SHP77 treated with DMSO at 0.1 percent for 48 hours (cell line): Measurements from ENCODE around the gene FOXP4.
A peak's percentile ranks its signal among the peaks of the same experiment; 100 is the strongest.
"Not testable (repeated sequence)": the region's sequence is repeated elsewhere in the genome, so short reads cannot be mapped to it uniquely, and the experiment has no call there.

Experiments
- DNase-seq: peaks from one replicate; lab custom pipeline; 2025; lab: John Stamatoyannopoulos, UW

Gene FOXP4

GRCh38 chr6:41599015-41599851, 53.1 kb downstream of the FOXP4 start:
- DNase-seq = no peak

- no peak for DNase-seq
These were observed 53.8 kb downstream of the FOXP4 start for GRCh38 chr6:41599852-41600445.

DNA sequence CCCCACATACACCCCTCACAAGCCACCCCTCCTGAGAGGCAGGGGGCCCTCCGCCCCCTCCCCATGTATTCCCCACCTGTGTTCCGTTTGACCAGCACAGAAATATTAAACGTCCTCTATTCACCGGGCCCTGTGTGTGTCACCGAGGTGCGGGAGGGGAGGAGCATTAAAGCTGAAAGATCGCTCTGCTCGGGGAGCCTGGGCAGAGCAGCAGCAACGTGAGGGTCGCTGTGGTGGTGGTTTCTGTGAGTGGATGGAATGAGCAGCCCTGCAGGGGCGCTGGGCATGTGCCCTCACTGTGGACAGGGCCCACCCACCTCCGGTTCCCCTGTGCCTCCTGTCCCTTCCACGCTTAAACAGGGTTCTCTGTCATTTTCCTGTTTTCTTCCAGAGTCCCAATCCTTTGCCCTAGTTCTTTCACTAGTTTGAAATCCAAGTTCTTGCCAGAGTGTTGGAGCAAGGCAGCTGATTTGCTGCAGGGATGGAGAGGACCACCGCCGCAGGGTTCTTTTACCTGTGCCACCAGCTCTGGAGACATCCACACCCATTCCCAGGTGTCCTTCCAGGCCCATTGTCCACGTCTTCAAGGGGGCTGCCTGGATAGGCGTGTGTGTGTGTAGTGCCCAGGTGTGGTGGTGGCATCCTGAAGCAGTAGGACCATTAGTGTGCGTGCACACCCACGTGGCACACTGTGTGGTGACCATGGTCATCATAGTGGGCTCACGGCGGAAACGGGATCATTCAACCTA, 54.5 kb downstream of the FOXP4 start:
- no peak for DNase-seq

GRCh38 chr6:41601248-41601549, 55.0 kb downstream of the FOXP4 start:
- no peak for DNase-seq

DNA sequence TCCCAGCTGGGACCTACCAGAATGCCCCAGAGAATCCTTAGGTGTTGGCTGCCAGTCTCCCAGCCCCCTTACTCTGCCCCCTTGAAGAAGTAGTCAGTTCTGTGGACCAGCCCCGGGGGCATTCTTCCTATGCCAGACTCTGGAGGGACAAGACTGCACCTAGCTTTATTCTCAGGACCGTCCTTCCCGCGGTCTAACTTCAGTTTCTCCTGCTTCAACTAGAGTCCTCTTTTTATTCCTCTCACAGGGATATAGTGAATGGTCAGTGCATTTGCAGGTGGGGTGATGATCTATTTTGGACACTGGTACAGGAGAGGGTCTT, 56.2 kb downstream of the FOXP4 start:
- no peak for DNase-seq

DNA sequence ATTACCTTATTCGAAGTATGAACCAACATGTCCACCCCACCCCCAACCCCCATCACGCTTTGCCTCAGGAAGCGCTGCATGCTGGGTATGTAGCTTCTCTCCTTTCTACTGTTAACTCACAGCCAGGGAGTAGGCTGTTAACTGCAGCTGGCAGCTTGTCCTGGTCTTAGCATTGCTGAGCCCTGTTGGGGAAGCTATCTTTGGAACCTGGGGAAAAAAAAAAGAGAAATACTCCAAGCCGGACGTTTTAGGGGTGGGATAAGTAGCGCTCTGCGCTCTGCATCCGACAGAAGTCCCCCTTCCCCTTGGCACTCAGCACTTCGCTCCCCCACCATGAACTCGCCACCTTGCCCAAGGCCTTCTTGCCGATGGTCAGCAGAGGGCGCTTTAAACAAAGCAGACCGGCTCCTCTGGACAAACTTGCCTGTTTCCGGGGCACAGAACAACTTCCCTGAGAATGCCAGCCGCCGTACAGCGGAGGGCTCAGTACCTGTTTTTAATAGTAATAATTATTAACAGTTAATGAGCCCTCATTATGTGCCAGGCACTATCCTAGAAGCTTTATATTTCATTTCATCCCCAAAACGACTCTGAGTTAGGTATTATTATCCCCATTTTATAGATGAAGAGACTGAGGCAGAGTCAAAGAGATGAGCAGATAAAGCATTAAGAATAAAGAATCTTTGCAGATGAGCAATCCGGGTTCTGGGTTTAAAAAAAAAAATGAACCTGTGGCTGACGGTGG, 56.9 kb downstream of the FOXP4 start:
- DNase-seq = peak; percentile 69

DNA sequence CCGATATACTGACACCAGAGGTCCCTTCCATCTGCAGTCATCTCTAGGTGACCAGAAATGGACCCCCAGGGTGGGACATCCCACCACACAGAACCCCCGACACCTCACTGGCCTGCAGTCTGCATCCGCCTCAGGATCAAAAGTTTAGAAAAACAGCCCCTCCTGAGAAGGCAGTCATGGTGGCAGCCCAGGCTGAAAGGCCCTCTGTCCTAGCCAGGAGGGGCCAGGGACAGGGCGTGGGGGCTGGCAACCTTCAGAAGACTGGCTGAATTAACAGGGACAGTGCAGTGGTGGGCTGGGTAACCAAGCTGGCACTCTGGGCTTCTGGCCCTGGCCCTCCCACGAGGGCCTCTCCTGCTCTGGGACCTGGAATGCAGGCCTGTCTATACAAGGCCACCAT, 57.8 kb downstream of the FOXP4 start:
- no peak for DNase-seq

DNA sequence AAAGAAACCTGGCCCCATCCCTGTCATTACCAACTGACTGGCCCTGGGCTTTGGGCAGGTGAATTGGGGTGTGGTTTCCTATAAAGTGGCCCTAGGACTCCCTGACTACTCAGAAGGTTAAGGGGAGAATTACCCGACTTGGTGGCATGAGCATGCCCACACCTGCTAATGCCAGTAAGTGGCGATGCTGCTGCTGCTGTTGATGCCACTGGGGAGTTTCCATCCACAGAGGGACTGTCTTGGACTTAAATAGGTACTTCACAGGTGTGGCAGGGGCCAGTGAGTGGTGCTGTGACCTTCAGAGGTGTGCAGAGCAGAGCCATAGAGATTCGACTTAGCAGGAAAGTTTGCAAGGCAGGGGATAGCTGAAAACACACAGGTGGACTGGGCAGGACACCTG, 59.5 kb downstream of the FOXP4 start:
- no peak for DNase-seq

GRCh38 chr6:41607036-41607435, 60.9 kb downstream of the FOXP4 start:
- DNase-seq = no peak

DNA sequence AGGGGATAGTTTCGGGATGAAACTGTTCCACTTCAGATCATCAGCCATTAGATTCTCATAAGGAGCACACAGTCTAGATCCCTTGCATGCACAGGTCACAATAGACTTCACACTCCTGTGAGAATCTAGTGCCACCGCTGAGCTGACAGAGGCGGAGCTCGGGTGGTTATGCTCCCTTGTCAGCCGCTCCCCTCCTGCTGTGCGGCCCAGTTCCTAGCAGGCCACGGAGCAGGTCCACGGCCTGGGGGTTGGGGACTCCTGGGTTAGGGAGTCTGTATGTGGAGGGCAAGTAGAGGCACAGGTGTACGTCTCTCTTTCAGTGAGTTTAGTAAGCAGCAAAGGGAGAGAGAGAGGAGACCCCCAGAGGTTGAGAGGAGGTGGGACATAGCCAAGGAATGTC, 61.6 kb downstream of the FOXP4 start:
- DNase-seq = no peak

DNA sequence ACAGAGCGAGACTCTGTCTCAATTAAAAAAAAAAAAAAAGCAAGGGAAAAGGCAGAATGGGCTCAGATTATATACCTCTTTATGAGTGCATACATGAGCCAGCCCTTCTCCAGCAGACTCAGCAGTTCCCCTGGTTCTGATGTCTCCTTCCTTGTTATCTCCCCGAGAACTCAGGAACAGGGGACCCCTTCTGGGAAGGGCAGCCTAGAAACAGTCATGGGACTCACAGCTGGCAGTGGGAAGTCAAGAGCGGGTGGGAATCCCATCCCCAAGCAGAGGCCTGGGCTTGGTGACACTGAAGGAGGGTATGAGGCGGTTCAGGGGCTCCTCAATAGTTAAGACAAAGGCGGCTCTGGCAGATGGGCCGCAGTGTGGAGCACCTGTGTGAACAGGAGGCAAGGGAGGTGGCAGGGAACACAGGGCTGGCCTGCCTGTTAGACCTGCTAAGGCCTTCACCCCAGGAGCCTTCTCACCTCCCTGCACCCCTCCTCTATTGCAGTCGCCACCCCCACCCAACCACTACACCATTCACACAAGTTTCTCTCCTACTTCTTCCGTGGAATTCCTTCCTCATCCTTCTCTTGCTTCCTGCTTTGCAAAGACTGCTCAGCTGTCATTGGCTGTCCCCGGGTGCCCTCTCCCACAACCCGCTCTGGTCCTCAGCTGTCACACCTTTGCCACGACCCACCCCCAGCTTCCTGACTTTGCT, 62.4 kb downstream of the FOXP4 start:
- no peak for DNase-seq

DNA sequence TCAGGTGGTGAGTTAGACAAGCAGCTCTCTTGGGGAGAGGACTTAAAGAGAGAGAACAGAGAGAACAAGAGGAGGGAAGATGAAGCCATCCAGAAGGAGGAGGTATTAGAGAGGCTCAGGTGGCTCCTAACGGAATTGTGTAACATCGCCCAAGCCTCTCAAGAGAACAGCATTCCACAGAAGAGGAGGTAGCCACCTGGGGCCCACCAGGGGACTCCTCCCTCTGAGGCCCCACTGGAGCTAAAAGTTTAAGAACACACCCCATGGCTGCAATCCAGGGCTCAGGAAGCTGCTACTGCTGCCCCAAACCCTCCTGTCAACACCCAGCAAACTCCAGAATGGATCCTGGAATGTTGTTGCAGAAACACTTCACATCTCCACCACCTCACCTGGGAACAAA, 68.5 kb downstream of the FOXP4 start:
- DNase-seq = no peak

- no peak for DNase-seq
These were observed 69.1 kb downstream of the FOXP4 start for GRCh38 chr6:41615311-41615710.

DNA sequence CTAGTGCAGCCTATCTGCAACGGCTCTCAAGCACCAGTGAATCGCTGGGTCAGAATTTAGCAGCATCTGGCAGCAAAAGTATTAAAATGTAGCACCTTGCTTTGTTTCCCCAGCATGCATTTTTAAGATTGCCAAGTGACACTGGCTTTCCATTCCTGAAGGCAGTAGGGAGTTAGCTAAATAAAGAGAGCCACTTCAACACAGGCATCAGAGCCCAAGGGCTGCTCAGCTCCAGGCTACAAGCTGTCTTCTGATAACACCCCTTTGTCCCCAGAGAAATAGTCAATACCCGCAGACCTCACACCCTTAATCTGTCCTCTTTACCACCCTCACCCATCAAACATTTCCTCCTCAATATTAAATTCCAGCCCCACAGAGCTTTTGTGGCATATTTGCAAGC, 72.4 kb downstream of the FOXP4 start:
- DNase-seq = no peak

GRCh38 chr6:41619193-41619592, 73.0 kb downstream of the FOXP4 start:
- DNase-seq = not testable (repeated sequence)

DNA sequence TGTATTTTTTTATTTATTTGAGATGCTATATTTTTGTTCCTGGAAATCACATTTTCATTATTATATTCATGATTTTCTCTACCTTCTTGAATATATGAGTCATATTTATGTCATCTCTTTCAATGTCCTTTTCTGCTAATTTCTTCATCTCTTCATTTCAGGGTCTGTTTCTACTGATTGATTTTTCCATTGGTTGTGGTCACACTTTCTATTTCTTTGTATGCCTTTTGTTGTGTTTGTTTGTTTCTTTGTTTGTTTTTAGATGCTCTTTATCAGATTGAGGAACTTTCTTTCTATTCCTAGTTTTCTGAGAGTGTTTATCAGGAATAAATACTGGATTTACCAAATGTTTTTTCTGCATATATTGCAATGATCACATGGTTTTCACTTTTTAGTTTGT, 75.2 kb downstream of the FOXP4 start:
- DNase-seq = no peak

GRCh38 chr6:41621802-41622201, 75.6 kb downstream of the FOXP4 start:
- no peak for DNase-seq

DNA sequence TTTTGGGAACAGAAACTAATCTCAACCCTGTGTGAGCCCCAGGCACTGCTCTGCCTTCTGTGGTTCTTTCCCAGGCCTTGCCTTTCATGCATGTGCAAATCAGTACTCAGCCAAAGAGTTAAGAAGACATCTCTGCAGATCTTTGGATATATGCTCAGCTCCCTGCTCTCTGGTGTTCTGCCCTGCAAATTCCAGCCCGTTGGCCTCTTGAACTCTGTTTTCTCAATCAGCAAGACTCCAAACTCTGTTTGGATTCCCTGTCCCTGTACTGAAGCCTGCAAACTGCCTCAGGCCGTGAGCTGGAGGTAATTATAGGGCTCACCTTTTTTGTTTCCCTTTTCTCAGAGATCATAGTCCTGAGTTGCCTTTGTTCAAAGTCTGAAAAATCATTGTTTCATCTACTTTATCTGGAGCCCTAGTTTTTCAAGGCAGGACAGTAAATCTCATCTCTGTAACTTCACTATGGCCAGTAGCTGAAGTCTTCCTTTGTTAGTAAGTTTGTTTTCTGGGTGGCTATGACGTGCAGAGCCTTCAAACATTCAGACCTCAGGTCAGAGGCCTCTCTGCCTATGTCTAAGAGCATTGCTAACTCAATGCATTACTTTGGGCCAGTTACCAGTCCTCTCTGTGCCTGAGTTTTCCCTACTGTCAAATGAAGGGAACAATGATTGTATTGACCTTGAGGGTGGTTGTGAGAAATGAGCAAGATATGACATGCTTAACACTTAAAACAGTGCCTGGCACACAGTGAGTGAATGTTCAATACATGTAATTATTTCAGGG, 76.2 kb downstream of the FOXP4 start:
- DNase-seq = no peak

DNA sequence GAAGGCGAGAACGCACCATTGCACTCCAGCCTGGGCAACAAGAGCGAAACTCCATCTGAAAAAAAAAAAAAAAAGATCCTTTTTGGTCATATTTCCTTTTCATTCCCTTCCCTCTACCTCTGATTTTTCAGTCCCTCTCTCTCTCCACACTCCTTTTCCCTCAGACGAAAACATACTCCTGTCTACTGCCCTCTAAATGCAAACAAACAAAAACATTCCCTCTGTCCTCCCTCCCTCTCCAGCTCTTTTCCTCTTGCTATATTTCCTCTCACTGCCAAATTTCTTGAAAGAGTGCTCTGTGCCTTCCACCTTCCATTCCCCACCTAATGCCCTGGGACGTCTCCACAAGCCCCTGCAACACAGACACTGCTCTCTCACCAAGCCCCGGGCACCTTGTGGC, 77.1 kb downstream of the FOXP4 start:
- no peak for DNase-seq

- no peak for DNase-seq
These were observed 78.6 kb downstream of the FOXP4 start for GRCh38 chr6:41624621-41625380.

- DNase-seq = no peak
These were observed 79.3 kb downstream of the FOXP4 start for GRCh38 chr6:41625442-41625841.
